AG04450 (cell line): ENCODE data around the gene KRTAP5-8. TPM values are rescaled to one million over a fixed set of nuclear protein-coding genes. Genes with fewer than 3 reads are reported as not detected.

Experiments used
- CTCF ChIA-PET: fragments of 300-600, 350-600 bp; formaldehyde crosslinking; extraction: SDS; loops from one replicate; lab custom pipeline; 2022; ENCODE audit warnings: antibody characterized with exemption, inconsistent platforms; lab: Charles Lee
- POLR2A ChIA-PET: fragments of 350-600 bp; formaldehyde crosslinking; extraction: SDS; loops from one replicate; lab custom pipeline; 2021; ENCODE audit warnings: antibody characterized with exemption, inconsistent platforms; lab: Yijun Ruan, JAX
- DNase-seq: peaks from one replicate; pipeline ENCODE4 v3.0.0-alpha.2; 2011; ENCODE audit warnings: low read depth, low spot score
- H3K27ac ChIP-seq: one replicate; pipeline ENCODE4 v1.5.1; 2012; ENCODE audit warnings: low read depth, low read length, control low read depth
- H3K27me3 ChIP-seq: one replicate; pipeline ENCODE4 v1.6.0; 2012; ENCODE audit warnings: low read length; ENCODE audit not compliant: control insufficient read depth, insufficient read depth
- H3K4me3 ChIP-seq: 2 replicates; pipeline ENCODE4 v1.5.1; 2011; ENCODE audit warnings: mild to moderate bottlenecking, low read depth, low read length, control low read depth
- H3K9me3 ChIP-seq: 2 replicates; pipeline ENCODE4 v1.5.1; 2012; ENCODE audit warnings: low read length; ENCODE audit not compliant: control insufficient read depth, insufficient read depth
- polyA plus RNA-seq: library from polyadenylated mRNA; depleted of rRNA; stranded (reverse); fragments of >200 nt; gene quantifications from 2 replicates; pipeline ENCODE4 v1.2.3, GENCODE V29; 2011
- TF ChIP-seq, protein P1 (sequence below): IDR thresholded peaks from 2 replicates; pipeline ENCODE4 v1.5.1; 2011; ENCODE audit warnings: low read depth, low read length, control low read depth, inconsistent platforms

KRTAP5-8 gene
- polyA plus RNA-seq, 1 experiment, result 0.06 TPM

DNA sequence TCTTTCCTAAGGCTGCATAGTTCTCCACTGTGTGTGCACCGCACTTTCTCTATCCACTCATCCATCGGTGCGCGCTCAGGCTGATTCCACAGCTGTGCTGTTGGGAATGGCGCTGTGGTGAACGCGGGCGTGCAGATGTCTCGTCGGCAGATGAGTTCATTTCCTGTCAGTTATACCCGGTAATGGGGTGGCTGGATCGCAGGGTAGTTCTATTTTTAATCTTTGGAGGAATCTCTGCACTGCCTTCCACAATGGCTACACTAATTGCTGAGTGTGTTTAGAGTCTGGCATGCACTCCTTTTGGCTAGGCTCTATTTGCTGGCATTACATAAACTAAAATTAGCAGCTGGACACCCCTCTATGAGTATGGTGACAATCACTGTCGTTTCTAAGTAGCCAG lies 38.7 kb upstream of the KRTAP5-8 start:
- H3K27ac ChIP-seq, result no peak overlapping the region
- DNase-seq, result no peak

DNA sequence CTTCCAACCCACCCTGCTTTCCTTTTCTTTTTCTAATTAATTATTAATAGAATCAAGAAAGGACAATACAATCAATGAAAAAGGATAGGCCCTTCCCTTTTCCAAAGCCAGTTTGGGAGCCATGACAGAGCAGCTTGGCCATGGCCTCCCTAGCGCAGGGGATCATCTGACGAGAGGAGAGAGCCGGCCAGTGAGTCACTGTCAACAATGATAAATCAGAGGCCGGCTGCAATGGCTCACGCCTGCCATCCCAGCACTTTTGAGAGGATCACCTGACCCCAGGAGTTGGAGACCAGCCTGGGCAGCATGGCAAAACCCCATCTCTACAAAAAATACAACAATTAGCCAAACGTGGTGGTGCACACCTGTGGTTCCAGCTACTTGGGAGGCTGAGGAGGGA lies 38.3 kb upstream of the KRTAP5-8 start:
- CTCF ChIA-PET, result no interaction called here
- Histone ChIP-seq H3K27me3 (no peaks in the 10 kb centered on the region), H3K4me3 (no peak overlapping the region), H3K27ac (no peak overlapping the region), H3K9me3 (no peaks in the 10 kb centered on the region; the same call in 1 of the 2 replicates)
- TF ChIP-seq, protein P1, sequence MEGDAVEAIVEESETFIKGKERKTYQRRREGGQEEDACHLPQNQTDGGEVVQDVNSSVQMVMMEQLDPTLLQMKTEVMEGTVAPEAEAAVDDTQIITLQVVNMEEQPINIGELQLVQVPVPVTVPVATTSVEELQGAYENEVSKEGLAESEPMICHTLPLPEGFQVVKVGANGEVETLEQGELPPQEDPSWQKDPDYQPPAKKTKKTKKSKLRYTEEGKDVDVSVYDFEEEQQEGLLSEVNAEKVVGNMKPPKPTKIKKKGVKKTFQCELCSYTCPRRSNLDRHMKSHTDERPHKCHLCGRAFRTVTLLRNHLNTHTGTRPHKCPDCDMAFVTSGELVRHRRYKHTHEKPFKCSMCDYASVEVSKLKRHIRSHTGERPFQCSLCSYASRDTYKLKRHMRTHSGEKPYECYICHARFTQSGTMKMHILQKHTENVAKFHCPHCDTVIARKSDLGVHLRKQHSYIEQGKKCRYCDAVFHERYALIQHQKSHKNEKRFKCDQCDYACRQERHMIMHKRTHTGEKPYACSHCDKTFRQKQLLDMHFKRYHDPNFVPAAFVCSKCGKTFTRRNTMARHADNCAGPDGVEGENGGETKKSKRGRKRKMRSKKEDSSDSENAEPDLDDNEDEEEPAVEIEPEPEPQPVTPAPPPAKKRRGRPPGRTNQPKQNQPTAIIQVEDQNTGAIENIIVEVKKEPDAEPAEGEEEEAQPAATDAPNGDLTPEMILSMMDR, result no peak
- no peak for DNase-seq
- POLR2A ChIA-PET, result no interaction called here

More for the DNA sequence above, 38.7 kb upstream of the KRTAP5-8 start:
- no peak overlapping the region for H3K4me3 ChIP-seq
- POLR2A ChIA-PET, result no interaction called here
- H3K9me3 ChIP-seq, result no peaks in the 10 kb centered on the region; the same call in 1 of the 2 replicates
- CTCF ChIA-PET, result no interaction called here
- TF ChIP-seq, protein P1, result no peak
- no peaks in the 10 kb centered on the region for H3K27me3 ChIP-seq

DNA sequence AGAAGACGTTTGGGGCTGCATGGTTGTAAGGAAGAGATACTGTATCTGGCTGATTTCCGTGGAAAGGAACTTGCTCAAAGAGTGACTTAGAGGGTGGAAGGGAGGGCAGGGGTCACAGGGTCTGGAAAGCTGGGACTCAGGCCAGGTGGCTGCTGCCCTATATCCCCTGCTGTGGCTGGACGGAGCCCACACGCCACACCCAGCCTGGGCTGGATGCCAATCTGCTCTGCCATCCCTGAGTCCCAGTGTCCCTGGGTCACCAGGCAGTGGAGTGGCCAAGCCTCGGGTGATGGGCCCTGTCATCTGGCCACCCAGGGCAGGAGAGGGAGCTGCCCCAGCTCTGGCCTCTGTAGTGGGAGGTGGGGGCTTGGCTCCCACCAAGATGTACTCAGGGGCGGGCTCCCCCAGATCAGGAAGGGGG lies 37.2 kb upstream of the KRTAP5-8 start:
- no peaks in the 10 kb centered on the region; the same call in 1 of the 2 replicates for H3K9me3 ChIP-seq
- CTCF ChIA-PET, result no interaction called here
- no peak for DNase-seq
- TF ChIP-seq, protein P1, result no peak
- no peak overlapping the region for H3K4me3 ChIP-seq
- H3K27me3 ChIP-seq, result no peaks in the 10 kb centered on the region
- H3K27ac ChIP-seq, result no peak overlapping the region
- POLR2A ChIA-PET, result no interaction called here

DNA sequence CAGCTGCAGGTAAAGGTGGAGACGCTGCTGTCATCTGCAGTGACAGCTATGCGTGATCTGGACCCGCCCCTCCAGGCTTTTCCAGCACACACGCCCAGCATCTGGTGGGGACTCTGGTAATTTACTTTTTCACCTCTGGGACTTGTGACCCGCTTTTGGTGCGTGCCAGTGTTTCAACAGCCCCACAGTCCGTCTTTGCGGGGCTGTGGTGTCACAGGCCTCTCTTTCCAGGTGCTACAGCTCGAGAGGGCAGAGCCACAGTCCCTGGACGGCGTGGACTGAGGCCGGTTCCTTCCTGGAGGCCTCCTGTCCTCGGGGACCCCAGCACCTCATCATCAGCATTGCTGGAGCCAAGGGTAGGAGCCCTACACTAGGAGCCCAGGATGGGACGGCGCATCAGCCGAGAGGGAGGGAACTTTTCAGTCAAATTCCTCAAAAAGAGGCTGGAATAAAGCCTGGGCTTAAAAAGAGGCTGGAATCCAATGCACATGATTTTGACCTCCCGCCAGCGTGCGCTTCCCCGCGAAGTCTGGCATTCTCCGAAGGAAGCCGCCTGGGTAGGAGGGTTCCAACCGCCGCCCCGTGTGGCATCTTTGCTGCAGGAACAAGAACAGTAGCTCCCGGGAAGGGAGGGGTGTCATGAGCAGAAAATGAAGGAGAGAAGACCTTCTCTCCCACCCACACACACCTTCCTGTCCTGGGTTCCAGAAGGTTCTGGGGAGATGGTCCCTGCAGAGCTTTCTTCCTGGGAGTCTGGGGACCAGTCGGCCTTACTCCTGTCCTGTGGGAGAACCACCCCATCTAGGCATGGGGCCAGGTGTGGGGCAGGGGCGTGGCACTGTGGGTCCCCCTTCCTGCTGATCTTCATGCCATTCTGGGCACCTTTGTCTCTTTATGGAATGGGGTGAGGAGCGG lies 36.5 kb upstream of the KRTAP5-8 start:
- H3K27ac ChIP-seq, result no peak overlapping the region
- ChIA-PET CTCF (no interaction called here), POLR2A (no interaction called here)
- H3K9me3 ChIP-seq, result no peaks in the 10 kb centered on the region; the same call in 1 of the 2 replicates
- DNase-seq, result no peak
- TF ChIP-seq, protein P1, result no peak
- no peaks in the 10 kb centered on the region for H3K27me3 ChIP-seq
- no peak overlapping the region for H3K4me3 ChIP-seq

DNA sequence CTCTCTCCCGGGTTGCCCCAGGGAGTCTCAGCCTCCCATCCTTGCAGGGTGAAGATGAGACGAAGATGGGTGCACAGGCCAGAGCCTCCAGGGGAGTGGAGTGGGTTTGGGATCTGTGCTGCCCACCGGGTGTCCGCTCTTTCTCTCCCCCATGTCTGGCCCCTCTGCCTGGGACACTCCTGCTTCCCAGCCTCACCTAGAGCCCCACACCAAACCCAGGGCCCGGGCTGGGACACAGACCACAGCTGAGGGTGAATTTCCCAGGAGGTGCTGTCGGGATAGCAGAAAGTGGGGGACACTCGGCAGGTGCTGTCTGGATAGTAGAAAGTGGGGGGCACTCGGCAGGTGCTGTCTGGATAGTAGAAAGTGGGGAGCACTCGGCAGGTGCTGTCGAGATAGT lies 35.8 kb upstream of the KRTAP5-8 start:
- TF ChIP-seq, protein P1, result no peak
- Histone ChIP-seq H3K27me3 (no peaks in the 10 kb centered on the region), H3K4me3 (no peak overlapping the region), H3K27ac (no peak overlapping the region), H3K9me3 (no peaks in the 10 kb centered on the region)
- no peak for DNase-seq
- POLR2A ChIA-PET, result no interaction called here
- CTCF ChIA-PET, result no interaction called here
